ENCODE data around the gene LMO4. TPM values are rescaled to one million over a fixed set of nuclear protein-coding genes. Genes with fewer than 3 reads are reported as not detected.
A peak's percentile ranks its signal among the peaks of the same experiment; 100 is the strongest.

LMO4 gene
- total RNA-seq (2022) (50.4 and 53.8 TPM in 2 replicates), Bru-seq, nascent RNA (percentile 95 among the genes with signal in this experiment), BruChase-seq, experiment 1, labeled RNA remaining after a 2-hour chase (percentile 88 among the genes with signal in this experiment), BruChase-seq, experiment 2, labeled RNA remaining after a 6-hour chase (percentile 77 among the genes with signal in this experiment)
- long read RNA-seq, full-length matches to known transcripts: 14 of 21 reads
- long read RNA-seq, partial matches to known transcripts: 6 of 21 reads
- long read RNA-seq, other reads (novel, unspliced or antisense): 1 of 21 reads

GRCh38 chr1:87328272-87329050, at the start of gene LMO4:
LMO4 (plus strand) TSS chr1:87328880; CDS start chr1:87332016, 3,136 bp downstream.
- no peak for TF ChIP-seq CTCF (IDR thresholded peaks at IDR 0.05; ENCODE audit: insufficient read depth in 1 of 2, low read depth in 1 of 2, low read length in 1 of 2, severe bottlenecking in 1 of 2, unreplicated experiment in 1 of 2)
- Histone ChIP-seq H3K9me3 (no peaks in the 10 kb centered on the region), H3K4me3 (ENCODE audit: low read depth, low read length) (peak within 1 kb of the TSS; percentile 62), H3K27me3 (replicated peaks; ENCODE audit: control insufficient read depth, insufficient read depth, low read length) (no peaks in the 10 kb centered on the region), H3K4me1 (0 out of 2 replicates have a peak, but pooled peaks cover 4% of the 10 kb centered on the region), H3K36me3 (ENCODE audit: control insufficient read depth, insufficient read depth, low read length) (no peaks in the 10 kb centered on the region)
- peaks cover 34% of the 10 kb centered on the region for H3K36me3 Mint-ChIP-seq (ENCODE audit: insufficient read depth, unreplicated experiment)
- H3K27ac Mint-ChIP-seq (ENCODE audit: unreplicated experiment): peak within 1 kb of the TSS; percentile 87
- H3K9me3 Mint-ChIP-seq (ENCODE audit: unreplicated experiment): no peaks in the 10 kb centered on the region
- POLR2A ChIA-PET: interaction anchor here (0.6 to 0.9 kb wide), 6 partner anchors 303 to 968 kb away, joined by 3 to 9 read pairs (median 4); no protein-coding TSS in a partner anchor
- DNase-seq: peak; percentile 92 to 95
- H3K27me3 Mint-ChIP-seq (ENCODE audit: insufficient read depth, unreplicated experiment): no peaks in the 10 kb centered on the region
- intact Hi-C loops (cut with micrococcal nuclease; ENCODE audit: unreplicated experiment): loop anchor here (5.0 to 10.0 kb wide), 3 partner anchors 284 to 846 kb away; no protein-coding TSS in a partner anchor
- CTCF ChIA-PET: interaction anchor here (0.6 kb wide), 1 partner anchor 48 kb away, joined by 10 read pairs; no protein-coding TSS in a partner anchor
- BruUV-seq (replicated peaks): no TSS peak
- H3K4me3 Mint-ChIP-seq (ENCODE audit: unreplicated experiment): peak within 1 kb of the TSS; percentile 94
- H3K4me1 Mint-ChIP-seq (ENCODE audit: low read depth, unreplicated experiment): no peaks in the 10 kb centered on the region

GRCh38 chr1:87279536-87279875, 49.2 kb upstream of the LMO4 start:
- CTCF ChIA-PET: interaction anchor here (1.3 kb wide), 1 partner anchor 150 kb away, joined by 4 read pairs; no protein-coding TSS in a partner anchor
- Histone ChIP-seq H3K4me3 (ENCODE audit: low read depth, low read length) (no peak overlapping the region), H3K36me3 (ENCODE audit: control insufficient read depth, insufficient read depth, low read length) (no peaks in the 10 kb centered on the region), H3K27me3 (replicated peaks; ENCODE audit: control insufficient read depth, insufficient read depth, low read length) (no peaks in the 10 kb centered on the region), H3K4me1 (no peaks in the 10 kb centered on the region), H3K9me3 (no peaks in the 10 kb centered on the region)
- BruUV-seq (replicated peaks): no TSS peak
- Mint-ChIP-seq H3K27ac (ENCODE audit: unreplicated experiment) (no peak overlapping the region), H3K4me1 (ENCODE audit: low read depth, unreplicated experiment) (no peaks in the 10 kb centered on the region), H3K27me3 (ENCODE audit: insufficient read depth, unreplicated experiment) (no peaks in the 10 kb centered on the region), H3K9me3 (ENCODE audit: unreplicated experiment) (no peaks in the 10 kb centered on the region), H3K36me3 (ENCODE audit: insufficient read depth, unreplicated experiment) (no peaks in the 10 kb centered on the region), H3K4me3 (ENCODE audit: unreplicated experiment) (no peak overlapping the region)
- no peak for TF ChIP-seq CTCF (IDR thresholded peaks at IDR 0.05; ENCODE audit: insufficient read depth in 1 of 2, low read depth in 1 of 2, low read length in 1 of 2, severe bottlenecking in 1 of 2, unreplicated experiment in 1 of 2)
- intact Hi-C loops (cut with micrococcal nuclease; ENCODE audit: unreplicated experiment): no loop called here
- DNase-seq: no peak
- POLR2A ChIA-PET: no interaction called here

GRCh38 chr1:87279966-87280535, 48.6 kb upstream of the LMO4 start:
- Mint-ChIP-seq H3K9me3 (ENCODE audit: unreplicated experiment) (no peaks in the 10 kb centered on the region), H3K36me3 (ENCODE audit: insufficient read depth, unreplicated experiment) (no peaks in the 10 kb centered on the region), H3K4me1 (ENCODE audit: low read depth, unreplicated experiment) (no peaks in the 10 kb centered on the region), H3K27ac (ENCODE audit: unreplicated experiment) (no peak overlapping the region), H3K27me3 (ENCODE audit: insufficient read depth, unreplicated experiment) (no peaks in the 10 kb centered on the region), H3K4me3 (ENCODE audit: unreplicated experiment) (no peak overlapping the region)
- CTCF ChIA-PET: interaction anchor here (0.6 to 1.3 kb wide), 7 partner anchors 48 to 728 kb away, joined by 3 to 10 read pairs (median 4); no protein-coding TSS in a partner anchor
- H3K27me3 ChIP-seq (replicated peaks; ENCODE audit: control insufficient read depth, insufficient read depth, low read length): no peaks in the 10 kb centered on the region
- POLR2A ChIA-PET: no interaction called here
- H3K4me3 ChIP-seq (ENCODE audit: low read depth, low read length): no peak overlapping the region
- TF ChIP-seq CTCF (IDR thresholded peaks at IDR 0.05; ENCODE audit: insufficient read depth in 1 of 2, low read depth in 1 of 2, low read length in 1 of 2, severe bottlenecking in 1 of 2, unreplicated experiment in 1 of 2): no peak
- no TSS peak for BruUV-seq (replicated peaks)
- no peaks in the 10 kb centered on the region for H3K36me3 ChIP-seq (ENCODE audit: control insufficient read depth, insufficient read depth, low read length)
- no peak for DNase-seq
- H3K9me3 ChIP-seq: no peaks in the 10 kb centered on the region
- H3K4me1 ChIP-seq: no peaks in the 10 kb centered on the region
- intact Hi-C loops (cut with micrococcal nuclease; ENCODE audit: unreplicated experiment): no loop called here
